Left renal cortex interstitium (tissue), 4 donors: ENCODE data around the gene ZNF460. TPM values are rescaled to one million over a fixed set of nuclear protein-coding genes. Genes with fewer than 3 reads are reported as not detected.

Experiments used
- DNase-seq, 4 donors: peaks; one replicate each; pipeline ENCODE4 v3.0.0-alpha.2; 2013; ENCODE audit warnings: low read depth in 4 of 4, low spot score in 2 of 4, missing footprints in 1 of 4
- polyA plus RNA-seq, 4 donors: library from polyadenylated mRNA; unstranded; fragments of 120-200 nt; gene quantifications; one replicate each; pipeline ENCODE4 v1.2.1, GENCODE V29; 2013; ENCODE audit not compliant: insufficient read length in 4 of 4

The ZNF460 gene
- polyA plus RNA-seq, 4 donors, result 1.4 to 5.5 (median 3.4) TPM

GRCh38 chr19:57338877-57339276 lies 58.6 kb downstream of the ZNF460 start:
- no peak for DNase-seq

- no peak for DNase-seq
Measured at GRCh38 chr19:57342582-57342981, 62.3 kb downstream of the ZNF460 start.

Other genes with a start within 250 kb of the ZNF460 start
- gene USP29, start 160.5 kb upstream of the ZNF460 start, polyA plus RNA-seq, result under 1 TPM in 2 of 4 donors, not detected in 2; 0.21 to 0.27 TPM
- gene ZIM3, start 135.3 kb upstream of the ZNF460 start, polyA plus RNA-seq, result under 1 TPM in 1 of 4 donors, not detected in 3; 0.05 TPM
- gene DUXA, start 113.0 kb upstream of the ZNF460 start, polyA plus RNA-seq, result not detected
- 10 to 100 TPM; 15.6 to 24.3 (median 20.6) TPM for gene ZNF264, start 89.0 kb upstream of the ZNF460 start, polyA plus RNA-seq
- gene AURKC, start 49.5 kb upstream of the ZNF460 start, polyA plus RNA-seq, result 1 to 10 TPM; 1.8 to 6.8 (median 2.3) TPM
- 1 to 10 TPM; 5.0 to 7.0 (median 5.6) TPM for gene ZNF805, start 39.9 kb upstream of the ZNF460 start, polyA plus RNA-seq
- gene ZNF543, start 40.0 kb downstream of the ZNF460 start, polyA plus RNA-seq, result 1 to 10 TPM; 8.3 to 9.2 (median 8.7) TPM
- 10 to 100 TPM; 16.5 to 17.9 (median 17.4) TPM for gene ZNF304, start 70.8 kb downstream of the ZNF460 start, polyA plus RNA-seq
- gene TRAPPC2B, start 83.1 kb downstream of the ZNF460 start, polyA plus RNA-seq, result 10 to 100 TPM; 12.5 to 23.9 (median 16.0) TPM
- gene ZNF547, start 83.1 kb downstream of the ZNF460 start, polyA plus RNA-seq, result 1 to 10 TPM; 4.5 to 9.8 (median 6.6) TPM
- gene ZNF548, start 109.4 kb downstream of the ZNF460 start, polyA plus RNA-seq, result 10 to 100 TPM; 17.7 to 41.3 (median 22.9) TPM
- gene ZNF17, start 130.7 kb downstream of the ZNF460 start, polyA plus RNA-seq, result 10 to 100 TPM in 3 of 4 donors, 1 to 10 TPM in 1; 8.9 to 16.1 (median 12.8) TPM
- 10 to 100 TPM; 10.0 to 17.1 (median 16.1) TPM for gene ZNF749, start 154.8 kb downstream of the ZNF460 start, polyA plus RNA-seq
- 1 to 10 TPM; 1.9 to 7.7 (median 3.7) TPM for gene VN1R1, start 176.7 kb downstream of the ZNF460 start, polyA plus RNA-seq
- 10 to 100 TPM; 18.8 to 24.2 (median 20.3) TPM for gene ZNF772, start 197.1 kb downstream of the ZNF460 start, polyA plus RNA-seq
- gene ZNF419, start 207.3 kb downstream of the ZNF460 start, polyA plus RNA-seq, result 10 to 100 TPM; 13.0 to 29.3 (median 24.2) TPM
- 10 to 100 TPM; 11.2 to 16.9 (median 12.3) TPM for gene ZNF773, start 219.5 kb downstream of the ZNF460 start, polyA plus RNA-seq
- 10 to 100 TPM; 11.7 to 19.5 (median 14.2) TPM for gene ZNF549, start 246.9 kb downstream of the ZNF460 start, polyA plus RNA-seq